K562 (cell line): ENCODE measurements around the gene KCNC4.

Experiments used
- CTCF ChIP-seq, 3 experiments: IDR thresholded peaks in 2 of 3; conservative IDR thresholded peaks in 1 of 3; 2 replicates each; pipeline ENCODE4 v1.5.1; 2011 to 2012; ENCODE audit warnings: low read length in 3 of 3, mild to moderate bottlenecking in 3 of 3, control low read depth in 2 of 3, improper control_type of control experiment in 1 of 3, inconsistent platforms in 1 of 3, low read depth in 1 of 3, mixed read lengths in 1 of 3, moderate library complexity in 1 of 3; ENCODE audit not compliant: insufficient read depth in 2 of 3
- GTF2F1 ChIP-seq: IDR thresholded peaks from 2 replicates; pipeline ENCODE4 v1.6.1; 2011; ENCODE audit warnings: low read depth, low read length, improper control_type of control experiment
- KDM1A ChIP-seq, 2 experiments: fragments of 450-650 bp; IDR thresholded peaks; 2 replicates each; pipeline ENCODE4 v1.6.1; 2016; ENCODE audit warnings: mild to moderate bottlenecking in 2 of 2

GRCh38 chr1:110173466-110174105 lies 36.5 kb upstream of the KCNC4 start:
- TF ChIP-seq CTCF (IDR thresholded peaks at IDR 0.05 in 2 of 3, conservative IDR thresholded peaks at IDR 0.05 in 1 of 3; ENCODE audit: insufficient read depth in 2 of 3, low read depth in 1 of 3, low read length in 3 of 3), result no peak
- TF ChIP-seq KDM1A (IDR thresholded peaks at IDR 0.05), result no peak
- no peak for TF ChIP-seq GTF2F1
